Raji (cell line): ENCODE data around the gene ZRANB2.

Source experiments
- POLR2A ChIP-seq: IDR thresholded peaks from 2 replicates; pipeline ENCODE4 v1.6.1; 2011; ENCODE audit warnings: low read depth, low read length, control low read depth; ENCODE audit not compliant: insufficient read depth

The ZRANB2 gene

GRCh38 chr1:71015745-71016144, 65.1 kb downstream of the ZRANB2 start:
- no peak for TF ChIP-seq POLR2A

DNA sequence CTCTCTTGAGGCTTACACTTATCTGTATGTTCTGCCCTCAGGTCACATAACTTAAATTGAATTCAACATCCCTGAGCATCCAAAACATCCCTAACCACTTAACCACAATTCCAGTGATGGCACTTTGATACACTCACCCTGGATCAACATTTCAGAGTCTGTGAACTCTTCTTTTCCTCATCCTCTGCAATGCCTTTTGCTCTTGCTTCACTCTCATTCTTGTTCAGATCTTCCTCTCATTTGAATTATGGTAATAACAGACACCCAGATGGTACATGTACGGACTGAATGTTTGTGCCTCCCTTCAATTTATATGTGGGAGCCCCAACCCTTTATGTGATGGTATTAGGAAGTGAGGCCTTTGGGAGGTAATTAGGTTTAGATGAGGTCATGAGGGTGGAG, 66.7 kb downstream of the ZRANB2 start:
- TF ChIP-seq POLR2A, result no peak
